HG02884 (cell line): Measurements from ENCODE around the gene TPO.
"Not testable (repeated sequence)": the region's sequence is repeated elsewhere in the genome, so short reads cannot be mapped to it uniquely, and the experiment has no call there.

Experiments used
- ATAC-seq: cut with Tn5 transposase; IDR thresholded peaks from one replicate; pipeline ENCODE4 v1.9.1; 2021; ENCODE audit warnings: mild to moderate bottlenecking, moderate library complexity; ENCODE audit not compliant: unreplicated experiment

The TPO gene

GRCh38 chr2:1481406-1482252 is 68.4 kb downstream of the TPO start:
- no peak for ATAC-seq

DNA sequence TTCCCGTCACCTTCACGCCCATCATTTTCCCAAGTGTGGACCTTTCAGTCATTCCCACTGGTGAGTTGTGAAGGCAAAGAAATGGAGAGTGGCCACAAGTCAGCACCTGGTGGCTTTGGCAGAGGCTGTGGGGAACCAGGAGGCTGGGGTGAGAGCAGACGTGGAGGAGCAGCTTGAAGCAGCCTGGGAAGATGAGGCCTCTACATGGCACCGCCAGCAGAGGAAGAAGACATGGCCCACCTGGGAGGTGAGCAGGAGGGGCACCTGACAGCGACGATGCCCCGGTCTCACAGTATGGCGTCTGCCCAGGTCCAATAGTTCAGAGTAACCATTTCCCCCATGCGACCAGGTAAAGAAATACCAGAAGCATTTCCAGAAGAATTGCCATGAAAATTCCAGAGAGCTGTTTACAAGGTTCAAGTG is 69.0 kb downstream of the TPO start:
- ATAC-seq, result no peak

GRCh38 chr2:1482981-1483380 is 69.7 kb downstream of the TPO start:
- no peak for ATAC-seq

DNA sequence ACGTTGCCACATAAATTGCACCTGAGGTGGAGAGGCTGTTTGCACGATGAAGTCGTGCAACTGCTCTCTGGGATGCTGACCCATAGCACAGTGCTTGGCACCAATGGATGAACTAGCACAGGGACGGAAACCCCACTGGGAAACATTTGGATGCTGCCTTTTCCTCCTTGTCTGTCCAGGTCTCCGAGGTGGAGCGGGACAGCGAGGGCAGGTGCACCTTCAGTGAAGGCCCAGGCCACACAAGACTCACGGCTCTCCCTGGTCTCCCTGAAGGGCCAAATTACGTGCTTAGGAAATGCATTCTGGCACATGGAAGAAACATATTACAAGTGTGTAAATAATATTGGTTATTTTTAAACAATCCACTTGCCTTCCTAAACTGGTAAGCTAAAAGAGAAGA is 70.3 kb downstream of the TPO start:
- ATAC-seq, result no peak

DNA sequence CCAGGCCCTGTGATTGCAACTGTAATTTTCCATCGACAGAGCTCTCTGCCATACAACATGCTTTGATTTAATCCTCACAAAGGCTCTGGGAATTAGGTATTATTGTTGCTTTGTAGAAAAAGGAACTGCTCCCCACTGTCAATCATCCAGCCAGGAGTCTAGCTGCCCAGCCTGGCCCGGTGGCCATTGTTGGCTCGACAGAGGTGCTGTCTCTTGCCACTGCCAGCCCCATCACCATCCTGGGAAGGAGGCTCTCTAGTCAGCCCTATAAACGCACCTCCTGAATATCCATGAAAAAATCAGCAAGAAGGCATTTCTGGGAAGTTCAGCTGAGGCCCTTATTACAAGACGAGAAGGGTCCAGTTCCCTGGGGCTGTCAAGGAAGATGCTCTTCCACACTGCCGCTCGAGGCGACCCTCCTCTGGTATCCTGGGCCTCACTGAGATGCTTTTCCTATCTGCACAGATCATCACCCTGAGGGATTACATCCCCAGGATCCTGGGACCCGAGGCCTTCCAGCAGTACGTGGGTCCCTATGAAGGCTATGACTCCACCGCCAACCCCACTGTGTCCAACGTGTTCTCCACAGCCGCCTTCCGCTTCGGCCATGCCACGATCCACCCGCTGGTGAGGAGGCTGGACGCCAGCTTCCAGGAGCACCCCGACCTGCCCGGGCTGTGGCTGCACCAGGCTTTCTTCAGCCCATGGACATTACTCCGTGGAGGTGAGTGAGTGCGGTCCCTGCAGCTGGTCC is 71.0 kb downstream of the TPO start:
- ATAC-seq, result no peak

DNA sequence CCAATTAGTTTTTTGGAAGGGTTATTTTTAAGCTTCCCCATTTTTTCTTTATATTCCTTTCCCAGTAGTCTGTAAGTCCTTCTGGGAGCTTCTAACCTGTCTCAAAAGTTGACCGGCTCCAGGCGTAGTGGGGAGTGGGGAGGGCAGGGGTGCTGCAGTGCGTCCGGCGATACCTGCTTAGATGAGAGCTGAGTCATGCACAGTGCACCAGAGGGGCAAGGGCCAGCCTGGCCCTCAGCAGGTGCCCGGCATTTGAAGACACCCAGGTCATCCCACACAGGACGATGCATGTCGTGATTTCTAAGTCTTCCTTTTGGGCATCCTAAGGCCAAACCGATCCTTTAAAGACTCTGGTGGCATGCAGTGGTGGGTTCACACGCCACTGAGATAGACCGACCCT is 73.4 kb downstream of the TPO start:
- no peak for ATAC-seq

GRCh38 chr2:1487758-1488157 is 74.5 kb downstream of the TPO start:
- no peak for ATAC-seq

DNA sequence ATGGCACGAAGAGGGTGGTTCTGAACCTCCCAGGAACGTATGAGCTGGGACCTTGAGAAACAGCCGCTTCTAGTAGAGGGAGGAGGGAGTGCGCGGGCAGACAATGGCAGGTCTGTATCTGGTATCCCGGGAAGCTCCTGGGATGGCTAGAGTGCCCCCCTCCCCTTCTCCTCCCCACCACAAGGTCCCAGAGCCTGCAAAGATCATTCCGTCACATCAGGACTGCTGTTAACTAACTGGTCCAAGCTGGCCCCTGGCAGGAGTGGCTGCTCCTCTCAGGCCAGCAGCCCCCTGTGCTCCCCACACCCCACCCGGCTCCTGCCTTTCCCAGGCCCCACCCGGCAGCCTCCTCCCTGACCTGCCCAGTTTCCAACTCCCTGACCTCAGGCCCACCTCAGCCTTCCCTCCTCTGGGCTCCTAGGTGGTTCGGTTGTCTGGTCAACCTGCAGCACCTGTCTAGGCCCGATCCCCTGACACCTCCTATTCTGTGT is 75.0 kb downstream of the TPO start:
- no peak for ATAC-seq

DNA sequence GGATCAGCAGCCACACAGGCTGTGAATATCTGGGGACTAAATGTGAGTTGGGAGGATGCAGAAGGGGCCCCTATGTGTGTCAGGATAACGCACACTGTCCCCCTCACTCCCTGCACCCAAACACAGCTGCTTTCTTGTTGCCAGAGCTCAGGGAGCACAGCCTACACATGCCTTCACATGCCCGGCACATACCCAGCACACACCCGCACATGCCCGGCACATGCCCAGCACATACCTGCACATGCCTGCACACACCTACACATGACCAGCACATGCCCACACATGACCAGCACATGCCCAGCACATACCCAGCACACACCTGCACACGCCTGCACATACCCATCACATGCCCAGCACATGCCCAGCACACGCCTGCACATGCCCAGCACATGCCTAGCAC is 75.6 kb downstream of the TPO start:
- ATAC-seq, result no peak

- no peak for ATAC-seq
These were observed 76.2 kb downstream of the TPO start for GRCh38 chr2:1489486-1489885.

GRCh38 chr2:1490381-1490780 is 77.1 kb downstream of the TPO start:
- not testable (repeated sequence) for ATAC-seq

- no peak for ATAC-seq
These were observed 78.5 kb downstream of the TPO start for GRCh38 chr2:1491751-1492150.

DNA sequence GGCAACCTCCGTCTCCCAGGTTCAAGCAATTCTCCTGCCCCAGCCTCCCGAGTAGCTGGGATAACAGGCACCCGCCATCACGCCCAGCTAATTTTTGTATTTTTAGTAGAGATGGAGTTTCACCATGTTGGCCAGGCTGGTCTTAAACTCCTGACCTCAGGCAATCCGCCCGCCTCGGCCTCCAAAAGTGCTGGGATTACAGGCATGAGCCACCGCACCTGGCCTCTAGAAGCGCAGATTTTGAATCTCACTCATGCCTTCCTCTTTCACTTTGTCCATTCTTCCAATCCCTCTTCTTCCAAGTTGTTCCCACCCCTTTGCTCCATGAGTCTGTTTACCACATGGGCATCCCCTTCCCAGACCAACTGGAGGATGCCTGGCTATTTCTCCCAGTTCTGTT is 79.0 kb downstream of the TPO start:
- not testable (repeated sequence) for ATAC-seq

GRCh38 chr2:1492711-1493430 is 79.6 kb downstream of the TPO start:
- no peak for ATAC-seq

DNA sequence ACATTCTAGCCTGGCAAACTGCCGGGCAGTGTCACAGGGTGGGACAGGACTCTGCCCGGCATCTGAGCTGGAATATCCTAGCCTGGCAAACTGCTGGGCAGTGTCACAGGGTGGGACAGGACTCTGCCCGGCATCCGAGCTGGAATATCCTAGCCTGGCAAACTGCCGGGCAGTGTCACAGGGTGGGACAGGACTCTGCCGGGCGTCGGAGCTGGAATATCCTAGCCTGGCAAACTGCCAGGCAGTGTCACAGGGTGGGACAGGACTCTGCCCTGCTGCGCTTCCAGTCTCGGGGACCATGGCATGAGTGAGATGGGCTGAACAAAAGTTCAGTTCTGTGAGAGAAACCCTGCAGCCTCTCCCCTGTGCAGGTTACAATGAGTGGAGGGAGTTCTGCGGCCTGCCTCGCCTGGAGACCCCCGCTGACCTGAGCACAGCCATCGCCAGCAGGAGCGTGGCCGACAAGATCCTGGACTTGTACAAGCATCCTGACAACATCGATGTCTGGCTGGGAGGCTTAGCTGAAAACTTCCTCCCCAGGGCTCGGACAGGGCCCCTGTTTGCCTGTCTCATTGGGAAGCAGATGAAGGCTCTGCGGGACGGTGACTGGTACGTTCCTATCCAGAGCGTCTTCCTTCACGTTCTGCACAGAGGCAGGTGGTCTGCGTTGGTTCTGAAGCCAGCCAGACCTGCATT is 80.3 kb downstream of the TPO start:
- ATAC-seq, result no peak

DNA sequence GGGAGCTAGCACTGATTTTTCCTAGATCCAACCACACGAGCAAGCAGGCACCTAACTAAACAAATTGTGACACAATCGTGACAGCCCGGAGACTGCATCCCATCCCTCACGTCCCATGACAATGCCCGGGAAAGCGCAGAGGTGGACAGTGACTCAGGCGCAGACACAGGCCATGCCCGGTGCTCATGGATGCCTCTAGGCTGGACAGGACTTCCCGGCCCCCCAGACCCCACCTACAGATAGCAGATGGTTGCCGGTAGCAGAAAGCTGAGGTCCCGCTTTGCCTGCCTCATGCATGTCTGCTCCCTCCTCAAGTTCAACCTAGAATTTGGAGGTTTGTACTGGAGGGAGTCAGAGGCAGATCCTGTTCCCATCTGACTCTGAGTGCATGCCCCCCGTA is 81.0 kb downstream of the TPO start:
- ATAC-seq, result no peak

DNA sequence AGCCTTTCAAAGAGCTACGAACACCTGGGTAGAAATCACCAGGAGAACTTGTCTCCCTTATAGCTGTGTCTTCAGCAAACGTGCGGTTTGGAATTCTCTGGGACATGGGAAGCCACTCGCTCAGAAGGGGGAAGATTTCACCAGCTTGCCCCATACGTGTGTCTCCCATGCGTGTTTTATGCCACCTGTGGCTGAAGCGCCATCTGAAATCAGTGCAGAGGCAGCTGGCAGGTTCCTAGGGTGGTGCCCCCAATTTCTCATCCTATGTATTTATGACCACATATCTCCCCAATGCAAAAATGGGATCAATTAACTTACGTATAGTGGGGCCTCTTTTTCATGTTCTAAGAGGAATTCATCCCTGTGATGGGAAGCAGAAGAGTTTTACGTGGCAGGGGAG is 81.6 kb downstream of the TPO start:
- ATAC-seq, result no peak

DNA sequence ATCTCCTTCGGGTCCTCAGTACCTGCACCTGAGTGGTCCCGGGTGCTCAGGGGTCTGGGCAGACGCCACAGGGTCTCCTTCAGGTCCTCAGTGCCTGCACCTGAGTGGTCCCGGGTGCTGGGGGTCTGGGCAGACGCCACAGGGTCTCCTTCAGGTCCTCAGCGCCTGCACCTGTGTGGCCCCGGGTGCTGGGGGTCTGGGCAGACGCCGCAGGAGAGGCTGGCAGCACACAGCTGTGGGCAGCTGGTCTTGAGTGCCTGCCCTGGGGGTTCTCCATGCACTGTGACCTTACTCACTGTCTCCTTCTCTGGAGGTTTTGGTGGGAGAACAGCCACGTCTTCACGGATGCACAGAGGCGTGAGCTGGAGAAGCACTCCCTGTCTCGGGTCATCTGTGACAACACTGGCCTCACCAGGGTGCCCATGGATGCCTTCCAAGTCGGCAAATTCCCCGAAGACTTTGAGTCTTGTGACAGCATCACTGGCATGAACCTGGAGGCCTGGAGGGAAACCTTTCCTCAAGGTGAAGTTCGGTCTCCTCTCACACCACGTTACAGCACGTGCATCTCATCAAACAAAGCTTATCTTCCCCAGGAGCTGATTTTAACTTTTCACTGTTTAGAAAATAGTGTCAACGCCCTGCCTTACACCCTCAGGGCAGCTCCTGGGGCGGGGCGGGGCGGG is 82.6 kb downstream of the TPO start:
- ATAC-seq, result no peak

- ATAC-seq, result no peak
These were observed 83.1 kb downstream of the TPO start for GRCh38 chr2:1496359-1496821.

DNA sequence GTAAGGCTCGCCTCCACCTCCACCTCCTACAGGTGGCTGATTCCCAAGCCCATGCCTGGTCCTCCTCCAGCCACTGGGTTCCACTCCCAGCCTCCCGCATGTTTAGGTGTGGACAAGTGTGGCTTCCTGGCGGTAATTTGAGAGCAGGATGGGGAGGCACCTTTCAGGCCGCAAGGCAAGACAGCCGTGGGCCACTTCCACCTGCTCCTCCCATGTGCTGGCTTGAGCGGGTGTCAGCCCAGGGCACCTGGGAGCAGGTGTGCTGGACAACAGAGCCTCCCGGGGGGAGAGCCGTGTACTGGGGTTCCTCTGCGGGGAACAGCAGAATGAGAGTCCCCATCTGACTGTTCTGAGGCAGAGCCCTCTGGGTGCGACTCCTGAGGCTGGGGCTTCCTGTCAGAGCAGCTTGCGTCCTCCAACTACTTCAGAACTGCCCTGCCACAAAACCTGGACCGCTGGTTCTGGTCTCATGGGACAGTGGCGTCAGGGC is 83.9 kb downstream of the TPO start:
- no peak for ATAC-seq
